HG03135 (cell line): ENCODE measurements around the gene MYBBP1A.

Experiments used
- ATAC-seq: cut with Tn5 transposase; IDR thresholded peaks from one replicate; pipeline ENCODE4 v1.9.1; 2021; ENCODE audit warnings: mild to moderate bottlenecking, moderate library complexity; ENCODE audit not compliant: unreplicated experiment

The MYBBP1A gene

GRCh38 chr17:4573669-4574068 lies 18.5 kb upstream of the MYBBP1A start:
- ATAC-seq: no peak

- ATAC-seq: no peak
Measured at GRCh38 chr17:4573115-4573514, 17.9 kb upstream of the MYBBP1A start.

DNA sequence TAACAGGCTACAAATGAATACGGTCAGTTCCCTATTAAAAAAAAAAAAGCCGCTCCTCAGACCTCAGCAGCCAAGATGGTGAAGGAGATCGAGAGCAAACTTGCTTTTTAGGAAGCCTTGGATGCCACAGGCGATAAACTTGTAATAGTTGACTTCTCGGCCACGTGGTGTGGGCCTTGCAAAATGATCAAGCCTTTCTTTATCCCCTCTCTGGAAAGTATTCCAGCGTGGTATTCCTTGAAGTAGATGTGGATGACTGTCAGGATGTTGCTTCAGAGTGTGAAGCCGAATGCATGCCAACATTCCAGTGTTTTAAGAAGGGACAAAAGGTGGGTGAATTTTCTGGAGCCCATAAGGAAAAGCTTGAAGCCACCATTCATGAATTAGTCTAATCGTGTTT lies 16.9 kb upstream of the MYBBP1A start:
- no peak for ATAC-seq

GRCh38 chr17:4569591-4569990 lies 14.4 kb upstream of the MYBBP1A start:
- no peak for ATAC-seq

- ATAC-seq: no peak
Measured at GRCh38 chr17:4566785-4567184, 11.6 kb upstream of the MYBBP1A start.

GRCh38 chr17:4565209-4566141 lies 10.3 kb upstream of the MYBBP1A start:
- ATAC-seq: no peak

GRCh38 chr17:4562015-4562969 lies 7.1 kb upstream of the MYBBP1A start:
- ATAC-seq: no peak

DNA sequence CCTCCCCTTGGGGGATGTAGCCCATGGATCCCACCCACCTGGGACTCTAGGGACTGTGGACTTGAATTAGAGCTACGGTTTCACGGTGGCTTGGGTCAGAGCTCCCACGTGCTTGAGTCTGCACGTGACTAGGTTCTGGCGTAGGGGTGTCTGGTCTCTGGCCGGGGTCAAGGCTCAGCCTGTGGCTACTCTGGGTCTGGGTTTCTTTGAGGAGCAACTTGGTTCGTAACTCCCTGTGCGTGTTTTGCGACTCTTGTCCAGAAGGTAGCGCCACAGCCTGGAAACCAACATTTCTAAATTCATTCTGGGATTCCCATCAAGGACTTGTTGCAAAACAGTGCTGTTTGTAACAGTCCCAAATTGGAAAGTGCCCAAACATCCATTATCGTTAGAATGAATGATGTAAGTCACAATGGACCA lies 5.7 kb upstream of the MYBBP1A start:
- ATAC-seq: no peak

- no peak for ATAC-seq
Measured at GRCh38 chr17:4560421-4560820, 5.2 kb upstream of the MYBBP1A start, which contains the start of gene GGT6. TSS of gene GGT6 (minus strand) at chr17:4560577. CDS start at chr17:4560521, 56 bp downstream.

DNA sequence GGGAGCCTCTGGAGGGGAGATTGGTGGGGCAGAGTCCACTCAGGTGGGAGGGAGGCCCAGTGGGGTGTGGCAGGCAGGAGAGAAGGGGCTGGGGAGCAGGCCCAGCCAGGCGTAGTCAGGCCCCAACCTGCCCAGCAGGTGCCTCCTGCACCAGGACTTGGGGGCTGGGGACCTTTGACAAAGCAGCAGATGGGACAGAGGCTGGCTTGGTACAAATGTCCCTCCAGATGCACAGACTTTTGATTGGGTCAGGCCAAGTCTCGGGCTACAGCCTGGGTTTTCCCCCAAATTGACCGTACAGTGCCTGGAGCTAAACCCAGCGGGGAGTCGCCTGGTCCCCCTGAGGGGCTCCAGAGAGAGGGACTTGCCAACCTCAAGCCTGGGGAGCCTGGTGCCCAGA lies 4.8 kb upstream of the MYBBP1A start:
- ATAC-seq: no peak

- ATAC-seq: no peak
Measured at GRCh38 chr17:4559139-4559791, 4.1 kb upstream of the MYBBP1A start.

DNA sequence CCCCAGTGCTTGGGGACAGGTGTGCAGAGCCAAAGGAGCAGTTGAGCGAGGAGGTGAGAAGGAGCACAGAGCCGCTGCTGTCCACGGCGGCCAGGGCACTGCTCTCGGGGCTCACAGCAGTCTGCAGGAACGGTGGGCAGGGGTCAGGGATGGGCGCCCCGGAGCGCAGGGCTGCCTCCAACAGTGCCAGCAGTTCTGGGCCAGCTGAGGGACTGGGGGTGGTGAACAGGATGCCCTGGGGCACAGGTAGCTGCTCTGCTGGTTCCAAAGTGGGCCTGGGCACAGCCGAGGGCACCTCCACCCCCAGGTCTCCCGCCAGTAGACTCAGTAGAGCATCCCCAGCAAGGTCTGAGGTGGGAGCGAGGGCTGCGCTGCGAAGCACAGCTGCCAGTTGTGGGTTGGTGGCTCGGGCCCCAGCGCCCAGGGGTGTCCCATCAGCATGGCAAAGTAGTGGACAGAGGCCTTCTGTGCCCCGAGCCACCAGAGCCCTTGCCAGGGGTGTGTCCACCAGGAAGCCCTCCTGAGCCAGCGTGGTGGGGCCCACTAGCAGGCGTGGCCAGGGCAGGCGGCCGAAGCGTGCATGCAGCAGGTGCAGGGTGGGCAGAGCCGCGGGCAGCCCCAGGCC lies 3.3 kb upstream of the MYBBP1A start:
- ATAC-seq: no peak

DNA sequence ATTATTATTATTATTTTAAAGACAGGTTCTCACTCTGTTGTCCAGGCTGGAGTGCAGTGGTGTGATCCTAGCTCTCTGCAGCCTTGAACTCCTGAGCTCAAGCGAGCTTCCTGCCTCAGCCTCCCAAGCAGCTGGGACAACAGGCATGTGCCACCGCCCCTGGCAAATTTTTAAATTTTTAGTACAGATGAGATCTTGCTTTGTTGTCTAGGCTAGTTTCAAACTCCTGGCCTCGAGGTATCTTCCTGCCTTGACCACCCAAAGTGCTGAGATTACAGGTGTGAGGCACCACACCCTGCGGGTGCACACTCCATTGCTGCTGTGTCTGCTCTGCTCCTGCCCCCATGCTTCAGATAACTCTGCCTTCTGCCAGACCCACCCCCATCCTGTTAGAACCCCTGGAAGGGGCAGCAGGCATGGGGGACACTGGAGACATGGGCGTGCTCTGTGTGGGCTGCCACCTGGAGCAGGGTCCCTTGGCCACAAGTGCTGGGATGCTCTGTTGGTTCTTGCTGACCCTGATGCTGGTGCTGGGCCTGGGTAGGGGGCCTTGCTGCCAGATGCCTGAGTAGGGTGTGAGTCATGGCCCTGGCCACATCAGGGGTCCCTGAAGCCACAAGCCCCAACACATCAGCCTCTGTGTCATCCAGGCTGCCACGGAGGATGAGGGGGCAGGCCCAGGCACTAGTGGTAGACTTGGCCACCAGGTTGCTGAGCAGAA lies 2.6 kb upstream of the MYBBP1A start:
- no peak for ATAC-seq

DNA sequence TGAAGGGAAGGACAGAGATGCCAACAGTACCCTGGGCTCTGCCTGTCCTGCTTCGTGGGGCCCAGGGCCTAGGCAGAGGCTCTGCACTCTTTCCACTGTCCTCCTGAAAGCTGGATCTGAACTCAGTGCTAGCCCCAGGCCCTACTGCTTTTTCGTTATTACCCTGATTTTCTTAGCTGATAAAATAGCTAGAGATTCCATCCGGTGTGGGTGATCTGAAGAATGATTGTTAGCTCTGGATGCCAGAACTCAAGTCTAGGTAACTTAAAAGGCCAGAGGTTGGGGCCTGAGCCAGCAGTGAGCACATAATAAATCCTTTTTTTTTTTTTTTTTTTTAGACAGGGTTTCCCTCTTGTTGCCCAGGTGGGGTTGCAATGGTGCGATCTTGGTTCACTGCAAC lies 1.8 kb upstream of the MYBBP1A start:
- no peak for ATAC-seq

GRCh38 chr17:4555873-4556759 lies 932 bp upstream of the MYBBP1A start:
- ATAC-seq: no peak

GRCh38 chr17:4554441-4554996 lies 665 bp downstream of the MYBBP1A start:
- ATAC-seq: no peak

DNA sequence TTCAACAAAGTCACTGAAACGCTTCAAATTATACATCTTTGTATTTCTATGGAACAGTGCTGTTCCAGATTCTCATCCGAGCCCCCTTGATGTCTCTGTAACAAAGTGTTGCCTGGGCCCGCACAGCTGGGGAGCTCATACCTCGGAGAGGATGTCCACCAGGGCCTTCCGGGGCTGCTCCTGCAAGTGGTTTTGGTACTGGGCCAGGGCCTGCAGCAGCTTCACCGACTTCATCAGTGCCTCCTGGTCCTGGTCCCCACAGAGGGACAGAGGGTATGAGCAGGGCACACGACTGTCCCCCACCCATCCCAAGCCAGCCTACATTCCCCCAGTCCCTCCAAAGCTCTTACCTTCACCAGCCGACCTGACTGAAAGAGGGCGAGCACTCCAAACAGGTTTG lies 1.5 kb downstream of the MYBBP1A start:
- ATAC-seq: no peak

DNA sequence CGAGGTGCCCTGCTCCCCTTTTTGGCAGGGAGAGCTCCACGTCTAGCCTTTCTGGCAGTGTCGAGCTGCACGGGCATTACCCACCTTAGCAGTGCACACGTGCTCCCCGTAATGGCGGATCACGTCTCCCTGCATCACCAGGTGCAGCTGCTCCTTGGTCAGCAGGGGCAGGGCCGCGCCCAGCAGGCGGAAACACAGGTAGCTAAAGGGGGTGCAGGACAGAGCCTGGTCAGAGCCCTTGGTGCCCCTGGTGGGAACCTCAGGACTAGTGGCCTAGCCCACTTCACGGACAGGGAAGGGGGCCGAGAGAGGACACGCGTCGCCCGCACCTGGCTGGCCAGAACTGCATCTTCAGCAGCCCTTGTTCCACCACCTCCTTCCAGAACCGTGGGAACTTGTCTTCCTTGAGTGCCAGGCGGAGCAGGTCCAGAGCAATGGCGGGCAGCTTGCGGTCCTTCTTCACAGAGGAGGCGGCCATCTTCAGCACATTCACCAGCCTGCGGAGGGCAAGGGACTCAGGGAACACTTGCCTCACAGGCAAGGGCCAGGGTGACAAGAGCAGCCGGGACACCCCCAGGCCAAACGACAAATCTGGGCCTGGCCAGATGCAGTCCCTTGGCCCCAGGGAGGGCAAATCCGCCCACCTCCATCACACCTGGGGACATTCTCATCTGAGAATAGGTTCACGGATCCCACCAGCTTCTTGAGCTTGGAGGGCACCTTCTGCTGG lies 3.2 kb downstream of the MYBBP1A start:
- no peak for ATAC-seq
